Stimulated activated CD4-positive, alpha-beta T cell treated with anti-CD3 and anti-CD28 coated beads, TNF-alpha, amount 100 ng/mL, for 1 hour (primary cell): ENCODE measurements around the gene AFF1.
A peak's percentile ranks its signal among the peaks of the same experiment; 100 is the strongest.

Experiments used
- DNase-seq, 3 donors: peaks; one replicate each; pipeline ENCODE4 v3.0.0-alpha.2; 2020; ENCODE audit warnings: low read depth in 3 of 3, low spot score in 1 of 3

Gene AFF1

DNA sequence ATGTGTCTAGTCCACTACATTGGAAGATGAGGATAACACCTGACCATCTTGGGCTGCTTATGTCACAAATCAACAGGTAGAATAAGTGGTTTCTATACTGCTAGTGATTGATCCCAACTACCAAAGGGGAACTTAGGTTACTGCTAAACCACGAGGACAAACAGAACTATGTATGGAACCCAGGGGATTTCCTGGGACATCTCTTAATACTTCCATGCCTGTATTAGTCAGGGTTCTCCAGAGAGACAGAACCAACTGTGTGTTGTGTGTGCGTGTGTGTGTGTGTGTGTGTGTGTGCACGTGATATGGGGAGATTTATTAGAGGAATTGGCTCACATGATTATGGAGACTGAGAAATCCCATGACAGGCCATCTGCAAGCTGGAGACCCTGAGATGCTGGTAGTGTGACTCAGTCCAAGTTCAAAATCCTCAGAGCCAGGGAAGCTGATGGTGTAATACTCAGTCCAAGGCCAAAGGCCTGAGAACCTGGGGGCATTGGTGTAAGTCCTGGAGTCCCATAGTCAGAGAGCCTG, 16.2 kb upstream of the AFF1 start:
- no peak for DNase-seq

- DNase-seq: no peak
Measured at GRCh38 chr4:86919561-86920223, 15.1 kb upstream of the AFF1 start.

DNA sequence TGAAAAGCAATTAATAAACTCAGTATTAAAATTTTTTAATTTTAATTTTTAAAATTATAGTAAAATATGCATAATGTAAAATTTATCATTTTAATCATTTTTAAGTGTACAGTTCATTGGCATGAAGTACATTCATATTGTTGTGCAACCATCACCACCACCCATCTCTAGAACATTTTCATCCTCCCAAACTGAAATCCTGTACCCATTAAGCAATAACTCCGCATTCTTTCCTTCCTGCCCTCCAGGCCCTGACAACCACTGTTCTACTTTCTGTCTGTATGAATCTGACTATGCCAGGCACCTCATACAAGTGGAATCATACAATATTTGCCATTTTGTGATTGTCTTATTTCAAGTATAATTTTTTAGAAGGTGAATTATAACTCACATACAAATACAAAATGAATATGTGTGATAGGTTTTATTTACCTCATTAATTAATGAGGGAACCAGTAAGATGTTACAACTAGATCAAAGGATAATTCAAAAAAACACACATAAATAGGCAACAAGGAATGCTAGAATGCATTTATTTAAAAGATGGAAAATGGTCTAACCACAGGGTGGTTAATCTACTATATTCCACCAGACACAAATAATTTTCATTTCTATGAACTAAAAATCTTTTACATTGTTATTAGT, 13.1 kb upstream of the AFF1 start:
- no peak for DNase-seq

GRCh38 chr4:86924811-86925210, 10.0 kb upstream of the AFF1 start:
- no peak for DNase-seq

GRCh38 chr4:86926435-86927086, 8.2 kb upstream of the AFF1 start:
- no peak for DNase-seq

DNA sequence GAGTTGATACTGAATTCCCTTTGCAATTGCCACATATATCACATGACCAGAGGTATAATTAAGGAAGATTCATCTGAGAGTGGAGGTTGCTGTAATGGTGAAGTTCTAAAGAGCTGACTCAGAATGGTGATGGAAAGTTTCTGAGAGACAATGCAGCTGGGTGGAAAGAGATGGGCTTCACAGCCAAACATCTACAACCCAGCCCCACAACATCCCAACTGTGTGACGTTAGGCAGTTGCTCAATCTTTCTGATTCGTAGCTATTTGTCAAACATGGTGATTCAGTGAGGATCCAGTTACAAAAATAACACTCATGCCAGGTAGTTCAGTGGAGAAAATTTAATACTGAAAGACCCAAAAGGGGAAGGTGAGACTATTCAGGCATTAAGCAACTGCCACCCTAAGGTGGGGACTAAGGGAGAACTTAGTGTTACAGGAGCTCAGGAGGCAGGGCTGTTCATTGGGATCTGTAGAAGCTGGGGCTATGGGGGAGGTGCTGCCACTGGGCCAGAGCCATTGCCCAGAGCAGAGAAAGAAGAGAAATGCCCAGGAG, 6.9 kb upstream of the AFF1 start:
- no peak for DNase-seq

GRCh38 chr4:86928400-86929255, 6.2 kb upstream of the AFF1 start:
- no peak for DNase-seq

DNA sequence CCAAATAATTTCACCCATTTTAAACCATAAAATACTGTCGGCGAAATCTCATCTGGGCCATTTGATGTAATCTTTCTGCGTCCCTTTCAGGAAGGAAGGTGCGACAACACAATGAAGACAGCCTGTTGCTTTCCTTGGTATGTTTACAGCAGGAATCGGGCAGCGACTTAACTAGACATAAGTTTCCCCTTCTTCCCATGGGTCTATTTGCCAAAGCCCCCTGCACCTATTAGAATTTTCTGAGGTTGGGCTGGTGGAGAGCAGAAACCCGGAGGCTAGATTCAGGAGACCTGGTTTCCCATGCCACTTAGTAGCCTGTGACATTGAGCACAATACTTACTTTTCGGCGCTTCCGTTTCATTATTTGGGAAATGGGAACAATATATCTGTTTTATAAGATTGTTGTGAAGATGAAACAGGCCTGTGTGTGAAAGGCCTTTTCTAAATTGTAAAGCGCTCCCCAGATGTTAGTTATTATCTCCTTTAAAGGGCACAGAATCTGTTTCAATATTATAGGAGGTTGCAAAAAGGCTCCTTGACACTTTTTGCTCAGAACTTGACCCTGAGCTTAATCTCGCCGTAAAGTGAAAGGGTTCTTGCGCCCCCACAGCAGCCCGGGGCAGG, 552 bp upstream of the AFF1 start:
- no peak for DNase-seq

GRCh38 chr4:86935566-86935852, 698 bp downstream of the AFF1 start:
- no peak for DNase-seq

- peak; percentile 43 to 59 (median 50) for DNase-seq
Measured at GRCh38 chr4:86935853-86936733, 1.3 kb downstream of the AFF1 start.

GRCh38 chr4:86938771-86939520, 4.1 kb downstream of the AFF1 start:
- DNase-seq: no peak

GRCh38 chr4:86939729-86940575, 5.1 kb downstream of the AFF1 start:
- no peak for DNase-seq

- no peak for DNase-seq
Measured at GRCh38 chr4:86940920-86941460, 6.2 kb downstream of the AFF1 start.

- no peak for DNase-seq
Measured at GRCh38 chr4:86942185-86942666, 7.4 kb downstream of the AFF1 start.

- no peak for DNase-seq
Measured at GRCh38 chr4:86944964-86945781, 10.4 kb downstream of the AFF1 start.

GRCh38 chr4:86946868-86947500, 12.2 kb downstream of the AFF1 start:
- no peak for DNase-seq
